A172 (cell line): Measurements from ENCODE around the gene DMRT2. TPM values are rescaled to one million over a fixed set of nuclear protein-coding genes. Genes with fewer than 3 reads are reported as not detected.
A peak's percentile ranks its signal among the peaks of the same experiment; 100 is the strongest.

ENCODE experiments used
- DNase-seq: peaks from one replicate; pipeline ENCODE4 v3.0.0-alpha.2; 2015; ENCODE audit warnings: low spot score
- total RNA-seq: library from RNA; depleted of rRNA; stranded (reverse); fragments of >200 nt; shearing (Covaris generic); gene quantifications from 2 replicates; pipeline ENCODE4 v1.2.3, GENCODE V29; 2014

Gene DMRT2
- total RNA-seq, 1 experiment from 2014 or later: not detected

DNA sequence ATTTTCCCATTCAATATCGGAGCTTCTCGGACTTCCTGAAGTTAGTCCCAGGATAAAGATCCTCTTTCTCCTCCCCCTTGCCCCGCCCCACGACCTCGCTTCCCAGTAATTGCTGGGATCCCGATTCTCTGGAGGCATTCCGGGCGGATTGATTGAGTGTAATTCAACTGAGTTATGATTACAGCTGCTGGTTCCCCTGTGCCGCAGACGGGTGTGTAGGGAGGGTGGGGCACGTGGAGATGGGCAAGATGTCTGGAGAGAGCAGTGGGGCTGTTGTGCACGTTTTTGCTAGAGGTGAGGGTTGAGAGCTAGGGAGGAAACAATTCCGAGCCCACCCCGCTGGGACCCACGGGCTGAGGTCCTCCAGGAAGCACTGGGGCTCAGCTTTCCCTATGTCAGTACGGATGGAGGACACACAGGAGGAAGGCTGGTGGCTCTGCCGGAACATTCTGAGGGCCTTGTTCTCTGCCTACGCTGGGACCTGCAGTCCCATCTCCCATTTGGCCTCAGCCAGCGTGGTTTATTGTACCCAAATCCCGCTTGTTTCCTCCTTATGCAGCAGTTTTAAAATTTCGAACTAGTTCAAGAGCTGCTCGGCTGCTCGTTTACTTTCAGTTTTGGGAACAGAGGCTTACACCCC lies 2.4 kb upstream of the DMRT2 start:
- DNase-seq: no peak

DNA sequence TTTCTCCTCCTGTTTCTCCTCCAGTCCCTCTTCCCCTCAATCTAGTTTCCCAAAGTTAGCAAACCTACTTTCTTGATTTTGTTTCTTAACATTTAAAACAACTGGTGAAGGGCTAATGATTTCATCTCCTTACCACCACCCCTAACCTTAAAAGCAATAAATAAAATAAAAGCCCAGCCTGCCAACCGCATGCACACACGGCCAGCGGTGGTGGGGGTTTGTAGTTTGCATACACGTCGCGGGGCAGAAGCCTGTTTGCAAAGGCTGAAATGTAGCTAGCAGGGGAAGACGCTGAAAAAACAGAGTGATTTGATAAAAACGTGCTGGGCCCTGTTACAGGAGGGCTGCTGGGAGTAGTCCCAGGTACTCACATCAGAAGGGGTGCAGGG lies 1.9 kb upstream of the DMRT2 start:
- no peak for DNase-seq

DNA sequence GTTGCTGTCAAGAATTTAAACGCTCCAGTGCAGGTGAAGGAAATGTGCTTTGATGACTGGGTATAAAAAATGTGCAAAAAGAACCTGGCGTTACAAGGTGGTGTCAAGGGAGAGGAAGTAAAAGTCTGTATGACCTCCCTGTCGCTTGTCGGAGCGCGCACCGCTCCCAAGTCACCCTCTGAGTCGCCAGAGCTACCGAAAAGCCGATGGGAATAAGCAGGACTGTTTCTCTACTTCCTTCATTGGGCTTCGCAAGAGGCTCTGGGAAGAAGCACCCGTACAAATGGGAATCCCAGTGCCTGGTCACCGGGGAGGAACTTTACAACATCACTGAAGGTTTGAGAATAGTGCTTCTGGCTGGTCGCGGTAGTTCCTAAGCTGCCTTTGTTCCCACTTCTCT lies 1.3 kb upstream of the DMRT2 start:
- DNase-seq: no peak

DNA sequence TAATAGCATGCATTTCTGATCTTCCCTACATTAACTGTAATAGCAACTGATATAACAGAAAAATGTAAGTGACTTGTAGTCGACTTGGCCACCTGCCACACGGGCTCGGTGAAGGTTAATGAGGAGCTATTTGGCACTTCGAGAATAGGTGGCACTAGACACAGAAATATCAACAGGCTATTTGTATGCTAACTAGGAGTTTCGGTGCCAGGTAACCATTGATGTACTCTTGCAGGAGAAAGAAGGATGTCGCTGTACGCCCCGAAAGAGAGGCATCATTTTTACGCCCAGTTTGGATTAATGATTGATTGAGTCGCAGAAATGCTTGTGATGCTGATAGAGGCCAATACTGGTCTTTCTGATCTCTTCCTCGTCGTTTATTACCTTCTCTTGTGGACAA lies 516 bp upstream of the DMRT2 start:
- no peak for DNase-seq

DNA sequence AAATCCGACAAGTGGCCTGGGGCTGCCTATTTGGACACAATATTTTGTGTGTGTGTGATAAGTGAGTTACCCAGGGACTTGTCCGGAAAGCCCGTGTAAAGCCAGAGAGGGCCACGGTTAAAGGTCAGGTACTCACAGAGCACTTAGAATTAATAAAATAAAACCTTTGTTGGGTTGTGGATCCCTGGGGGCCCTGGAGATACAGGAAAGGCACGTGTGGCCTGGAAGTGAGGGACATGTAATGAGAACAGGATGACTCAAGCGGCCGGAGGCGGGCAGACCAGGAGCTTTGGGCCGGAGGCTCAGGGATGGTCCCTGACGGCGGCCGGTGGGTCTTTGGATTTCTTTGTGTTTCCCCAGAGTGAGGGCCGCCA lies 1.0 kb downstream of the DMRT2 start:
- no peak for DNase-seq

DNA sequence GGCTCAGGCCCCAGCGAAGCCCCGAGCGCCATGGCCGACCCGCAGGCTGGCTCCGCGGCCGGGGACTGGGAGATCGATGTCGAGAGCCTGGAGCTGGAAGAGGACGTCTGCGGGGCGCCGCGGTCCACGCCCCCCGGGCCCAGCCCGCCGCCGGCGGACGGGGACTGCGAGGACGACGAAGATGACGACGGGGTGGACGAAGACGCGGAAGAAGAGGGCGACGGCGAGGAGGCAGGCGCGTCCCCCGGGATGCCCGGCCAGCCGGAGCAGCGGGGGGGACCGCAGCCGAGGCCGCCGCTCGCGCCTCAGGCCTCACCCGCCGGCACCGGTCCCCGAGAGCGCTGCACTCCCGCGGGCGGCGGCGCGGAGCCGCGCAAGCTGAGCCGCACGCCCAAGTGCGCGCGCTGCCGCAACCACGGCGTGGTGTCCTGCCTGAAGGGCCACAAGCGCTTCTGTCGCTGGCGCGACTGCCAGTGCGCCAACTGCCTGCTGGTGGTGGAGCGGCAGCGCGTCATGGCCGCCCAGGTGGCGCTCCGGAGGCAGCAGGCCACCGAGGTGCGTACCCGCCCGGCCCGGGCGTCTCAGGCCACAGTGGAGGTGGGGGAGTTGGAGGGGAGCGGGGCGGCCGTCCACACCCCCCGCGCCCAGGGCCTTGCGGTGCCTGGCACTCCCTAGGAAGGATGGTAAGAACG lies 1.6 kb downstream of the DMRT2 start:
- no peak for DNase-seq

DNA sequence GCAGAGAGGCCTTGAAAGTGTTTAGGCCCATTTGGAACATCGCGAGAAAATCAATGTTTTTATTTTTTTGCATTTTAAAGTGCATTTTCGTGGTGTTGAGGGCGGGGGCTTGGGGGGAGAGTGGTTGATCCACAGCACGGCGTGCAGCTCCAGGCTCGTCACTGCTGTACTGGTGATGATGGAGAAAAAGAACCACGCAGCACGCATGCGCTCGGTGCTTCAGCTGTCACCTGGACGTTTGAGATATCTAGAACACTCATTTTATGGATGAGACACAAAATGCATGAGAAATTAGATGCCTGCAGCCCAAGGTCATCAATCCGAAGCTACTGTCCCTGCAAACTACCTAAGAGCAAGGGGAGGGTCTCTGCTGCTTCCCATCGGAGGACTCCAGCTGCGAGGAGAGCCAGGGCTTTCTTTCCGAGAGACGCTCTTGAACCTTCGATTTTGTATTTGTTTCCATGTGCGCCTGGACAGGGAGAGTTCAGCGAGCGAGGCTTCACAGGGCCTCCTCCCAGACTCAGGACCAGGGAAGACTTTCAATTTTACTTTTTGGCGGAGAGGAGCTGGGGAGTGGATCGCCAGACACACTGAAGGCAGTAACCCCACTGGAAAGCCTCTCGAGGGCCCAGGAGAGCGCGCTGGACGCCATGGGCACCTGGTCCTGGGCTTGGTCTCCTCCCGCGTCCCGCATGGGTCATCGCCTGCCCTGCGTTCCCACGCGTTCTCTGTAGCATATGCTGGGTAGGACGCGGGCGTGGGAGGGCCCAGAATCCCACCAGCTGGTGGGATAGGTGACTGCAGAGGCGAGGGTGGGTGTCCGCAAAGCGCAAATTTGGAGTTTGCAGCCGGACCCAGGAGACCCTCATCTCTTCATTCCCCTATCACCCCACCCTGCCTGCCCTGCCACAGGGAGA lies 2.5 kb downstream of the DMRT2 start:
- DNase-seq: no peak

DNA sequence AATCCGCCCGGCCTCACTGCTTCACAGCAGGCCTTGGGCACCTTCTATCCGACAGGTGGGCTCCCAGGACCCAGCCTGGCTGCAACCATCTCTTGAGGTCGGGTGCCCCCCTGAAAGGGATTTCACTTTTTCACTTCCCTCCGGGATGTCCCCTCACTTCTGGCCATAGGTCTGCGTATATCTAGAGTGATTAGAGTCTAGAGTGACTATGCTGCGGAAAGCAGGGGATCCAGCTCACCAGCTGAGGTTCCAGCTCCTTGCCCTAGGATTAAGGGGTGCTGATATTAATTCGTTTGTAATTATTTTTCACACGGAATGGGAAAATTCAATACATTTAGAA lies 3.1 kb downstream of the DMRT2 start:
- no peak for DNase-seq

DNA sequence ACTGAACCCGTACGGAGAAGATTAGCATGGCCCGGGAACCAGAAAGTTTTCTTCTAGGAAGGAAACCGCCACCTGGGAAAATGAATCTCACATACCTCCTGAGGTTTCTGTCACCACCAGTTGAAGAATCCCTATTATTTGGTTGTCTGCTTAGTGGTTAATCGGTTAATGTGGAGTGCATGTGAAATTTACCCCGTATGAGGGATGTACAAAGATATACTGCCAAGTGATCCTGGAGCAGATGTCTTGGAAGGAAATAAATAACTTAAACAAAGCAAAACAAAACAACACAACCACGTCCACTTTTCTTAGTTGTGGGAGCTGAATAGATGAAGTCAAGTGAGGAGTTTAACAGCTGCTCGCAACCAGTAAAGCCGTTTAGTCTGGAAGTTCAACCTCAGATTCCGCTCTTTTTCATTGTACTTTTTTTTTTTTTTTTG lies 3.8 kb downstream of the DMRT2 start:
- no peak for DNase-seq

DNA sequence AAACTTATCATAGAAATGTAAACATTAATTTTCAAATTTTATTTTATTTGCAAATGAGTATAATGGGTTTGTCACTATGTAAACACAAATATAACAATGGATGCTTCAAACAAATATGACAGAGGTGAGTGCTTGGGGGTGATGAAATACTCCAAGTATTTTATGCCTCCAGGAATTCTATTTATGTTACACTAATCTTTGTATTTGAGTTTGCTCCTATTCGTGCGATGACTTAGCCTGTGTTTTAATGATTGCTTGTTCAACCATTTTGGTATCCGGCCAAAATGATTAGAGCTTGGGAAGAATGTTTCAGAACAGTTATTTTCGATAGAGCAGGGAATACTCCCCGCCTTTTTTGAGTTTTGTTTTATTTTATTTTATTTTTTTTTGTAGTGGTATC lies 5.0 kb downstream of the DMRT2 start:
- DNase-seq: peak; percentile 8

DNA sequence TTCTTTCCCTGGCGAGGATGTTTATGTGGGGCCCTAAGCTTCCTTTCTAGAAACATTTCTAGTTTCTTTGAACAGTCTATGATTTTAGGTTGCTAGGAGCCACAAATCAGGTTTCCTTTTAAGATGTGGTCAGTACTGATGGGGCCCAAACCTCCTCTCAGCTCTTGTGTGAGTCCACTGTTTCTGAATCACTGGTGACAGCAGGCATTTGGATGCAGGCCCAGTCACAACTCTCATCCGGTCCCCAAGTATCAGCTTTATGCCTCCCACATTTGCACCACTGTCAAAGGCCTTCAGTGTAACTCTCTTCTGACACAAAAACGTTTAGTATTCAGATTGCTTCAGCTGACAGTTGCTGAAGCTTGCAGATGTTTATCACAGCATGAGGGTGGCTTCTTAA lies 7.8 kb downstream of the DMRT2 start:
- DNase-seq: peak; percentile 12

DNA sequence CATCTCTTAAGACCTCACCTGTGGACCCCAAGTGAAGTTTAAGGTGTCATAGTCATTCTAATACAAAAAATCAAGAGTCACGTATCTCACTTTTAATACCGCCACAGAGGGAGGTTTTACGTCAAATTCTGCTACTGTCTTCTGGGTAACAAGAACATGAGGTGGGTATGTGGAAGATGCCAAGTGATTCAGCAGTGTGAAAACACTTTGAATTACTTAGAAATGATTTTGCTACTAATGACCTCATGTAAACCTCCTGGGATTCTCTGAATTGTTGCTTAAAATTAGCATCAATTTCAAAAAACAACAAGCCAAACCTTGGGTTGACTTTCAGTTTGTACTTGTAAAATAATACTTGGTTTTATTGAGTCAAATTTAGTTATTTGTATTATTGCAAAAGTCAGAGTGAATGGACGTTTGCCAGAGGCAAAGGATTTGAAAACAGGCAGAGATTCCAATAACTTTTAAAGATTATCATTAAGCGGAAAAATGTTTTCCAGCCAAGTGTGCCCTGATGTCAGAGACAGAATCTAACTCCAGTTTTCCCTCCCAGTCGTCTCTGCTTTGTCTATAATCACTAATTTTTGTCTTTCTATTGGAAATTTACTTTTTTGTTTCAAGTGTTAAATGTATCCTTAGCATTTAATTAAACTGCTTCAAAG lies 8.8 kb downstream of the DMRT2 start:
- no peak for DNase-seq

DNA sequence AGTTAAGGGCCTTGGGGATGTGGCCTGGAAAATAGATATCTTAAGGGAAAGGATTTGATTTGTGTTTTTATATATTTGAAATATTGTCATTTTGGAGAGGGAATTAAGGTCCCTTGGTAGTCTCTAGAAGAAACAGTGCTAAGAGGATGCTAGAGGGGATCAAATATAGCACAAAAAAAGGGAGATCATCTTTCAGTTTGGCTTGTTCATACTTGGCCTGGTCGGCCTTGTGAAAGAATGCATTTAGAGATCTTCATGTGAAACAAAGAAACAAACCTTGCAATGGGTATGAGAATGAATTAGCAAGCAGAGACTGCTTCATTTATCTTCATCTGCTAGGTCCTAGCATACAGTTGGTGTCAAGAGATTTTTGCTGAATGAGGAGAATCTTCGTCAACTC lies 15.0 kb downstream of the DMRT2 start:
- no peak for DNase-seq

DNA sequence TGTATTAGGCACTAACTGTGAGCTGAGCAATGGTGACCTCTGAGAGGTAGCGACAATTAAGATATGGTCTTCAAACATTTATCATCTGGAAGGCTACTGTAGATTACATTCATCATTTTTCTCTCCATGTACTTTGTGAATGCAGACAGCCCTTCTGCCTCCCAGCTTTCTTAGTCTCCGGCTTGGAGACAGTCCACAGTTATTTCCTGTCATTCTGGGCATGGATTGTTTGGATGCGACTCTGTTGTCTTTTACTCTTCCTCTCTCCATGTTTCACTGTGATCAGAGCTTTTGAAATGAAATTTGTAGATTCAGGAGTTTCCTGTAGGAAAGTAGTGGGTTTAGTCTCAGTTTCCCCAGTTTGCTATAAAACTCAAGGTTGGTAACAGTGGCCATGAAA lies 20.5 kb downstream of the DMRT2 start:
- DNase-seq: no peak

DNA sequence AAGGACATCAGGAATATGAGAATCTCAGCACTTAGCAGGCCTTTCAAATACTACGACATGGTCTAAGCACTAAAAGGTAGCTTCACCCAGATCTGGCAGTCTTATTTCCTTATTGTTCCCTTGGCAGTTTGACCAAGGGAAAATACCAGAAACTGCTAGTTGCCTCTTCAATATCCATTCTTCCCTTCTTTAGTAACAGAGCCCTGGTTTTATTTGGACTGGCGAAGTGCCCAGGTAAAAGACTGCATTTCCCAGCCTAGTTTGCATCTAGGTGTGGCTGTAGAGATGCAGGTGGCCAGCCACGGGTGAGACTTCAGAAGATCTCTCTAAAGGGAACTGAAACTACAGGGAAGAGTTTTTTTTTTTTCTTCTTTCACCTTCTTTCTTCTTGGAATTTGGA lies 21.6 kb downstream of the DMRT2 start:
- no peak for DNase-seq

DNA sequence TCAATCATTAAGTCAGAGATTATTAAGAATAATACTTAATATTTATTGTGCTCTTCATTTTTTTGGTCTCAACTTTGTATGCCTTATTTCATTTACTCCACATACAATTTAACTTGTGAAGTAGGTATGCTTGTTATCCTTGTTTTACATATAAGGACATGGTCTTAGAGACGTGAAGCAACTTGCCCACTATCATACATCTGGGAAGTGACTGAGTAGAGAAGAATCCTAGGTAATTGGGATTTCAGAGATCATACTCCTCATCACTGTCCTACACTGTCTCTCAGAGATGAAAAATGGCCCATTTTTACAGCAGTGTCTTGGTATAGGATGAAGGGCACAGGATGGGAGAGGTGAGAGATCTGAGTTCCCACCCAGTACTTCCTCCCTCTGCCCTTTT lies 23.3 kb downstream of the DMRT2 start:
- no peak for DNase-seq

DNA sequence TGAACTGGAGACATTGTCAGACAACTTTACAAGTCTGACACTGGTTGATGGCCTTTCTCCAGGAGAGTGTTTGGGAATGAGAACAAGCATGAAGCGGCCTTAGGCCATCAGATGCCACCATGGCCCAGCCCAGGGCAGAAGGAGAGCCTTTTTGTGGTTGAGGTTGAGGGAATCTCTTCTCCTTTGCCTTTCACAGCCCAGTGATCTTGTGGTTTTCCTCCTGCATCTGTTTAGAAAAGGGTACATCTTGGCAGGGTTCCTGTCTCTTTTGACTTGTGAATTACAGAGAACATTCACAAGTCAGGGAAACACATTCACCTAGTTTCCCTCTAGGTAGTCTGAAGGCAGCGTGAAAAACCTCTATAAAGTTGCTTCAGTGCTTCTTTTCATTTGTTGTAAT lies 27.5 kb downstream of the DMRT2 start:
- DNase-seq: no peak

DNA sequence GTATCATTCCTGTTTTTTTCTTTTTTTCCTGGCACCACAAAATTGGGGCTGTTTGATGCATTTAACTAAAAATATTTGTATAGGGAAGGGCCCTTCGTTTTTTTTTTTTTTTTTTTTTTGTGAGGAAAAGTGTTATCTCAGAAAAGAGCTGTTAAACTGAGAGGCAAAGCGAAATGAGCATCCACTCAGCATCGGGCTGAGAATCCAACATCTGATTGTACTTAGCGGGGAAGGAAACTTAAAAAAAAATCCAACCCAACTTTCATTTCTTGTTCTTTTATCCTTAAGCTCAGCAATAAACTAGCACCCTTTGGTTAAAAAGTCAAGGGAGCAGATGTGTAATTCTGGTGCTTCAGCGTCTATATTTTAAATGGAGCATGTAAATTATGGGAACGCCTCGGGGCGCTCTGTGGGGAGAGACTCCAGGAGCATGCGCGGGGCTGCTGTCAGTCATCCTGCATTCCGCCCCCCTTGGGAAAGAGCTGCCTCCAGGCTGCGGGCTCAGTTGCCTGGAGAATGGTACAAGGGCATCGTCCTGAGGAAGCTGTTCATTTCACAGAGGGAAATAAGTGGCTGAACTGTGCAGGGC lies 33.3 kb downstream of the DMRT2 start:
- peak; percentile 25 for DNase-seq

DNA sequence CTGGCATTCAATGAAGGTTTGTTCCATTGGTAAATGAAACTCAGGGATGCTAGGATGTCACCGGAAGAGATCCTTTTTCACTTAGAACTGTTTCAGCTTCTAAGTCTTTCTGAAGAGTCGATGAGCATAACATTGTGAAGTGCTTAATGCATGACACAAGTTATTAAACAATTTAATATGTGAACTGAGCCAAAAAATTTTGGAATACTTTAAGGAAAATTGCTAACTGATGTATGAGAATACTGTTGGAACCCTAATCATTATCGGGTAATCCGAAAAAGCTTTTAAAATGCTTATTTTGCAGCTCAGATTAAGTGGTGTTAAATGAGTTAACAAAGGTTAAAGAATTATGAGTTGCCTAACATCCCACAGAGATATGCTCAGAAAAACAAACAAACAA lies 34.9 kb downstream of the DMRT2 start:
- DNase-seq: no peak

DNA sequence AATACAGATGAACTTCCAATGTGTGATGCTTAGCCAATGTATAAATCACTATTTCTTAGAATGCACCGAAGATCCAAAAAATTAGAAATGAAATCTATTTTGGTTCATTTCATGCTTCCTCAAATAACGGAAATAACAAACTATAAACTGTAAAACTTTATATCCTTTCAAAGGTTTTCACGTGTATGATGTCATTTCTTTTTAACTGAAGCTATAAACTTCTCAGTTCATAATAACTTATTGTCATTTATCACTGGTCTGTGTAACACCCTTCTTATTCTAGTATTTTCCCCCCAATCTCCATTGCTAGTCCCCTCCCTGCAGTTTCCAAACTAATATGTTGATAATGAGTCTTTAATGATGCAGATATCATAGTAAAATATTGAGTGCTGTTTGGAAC lies 36.4 kb downstream of the DMRT2 start:
- no peak for DNase-seq

DNA sequence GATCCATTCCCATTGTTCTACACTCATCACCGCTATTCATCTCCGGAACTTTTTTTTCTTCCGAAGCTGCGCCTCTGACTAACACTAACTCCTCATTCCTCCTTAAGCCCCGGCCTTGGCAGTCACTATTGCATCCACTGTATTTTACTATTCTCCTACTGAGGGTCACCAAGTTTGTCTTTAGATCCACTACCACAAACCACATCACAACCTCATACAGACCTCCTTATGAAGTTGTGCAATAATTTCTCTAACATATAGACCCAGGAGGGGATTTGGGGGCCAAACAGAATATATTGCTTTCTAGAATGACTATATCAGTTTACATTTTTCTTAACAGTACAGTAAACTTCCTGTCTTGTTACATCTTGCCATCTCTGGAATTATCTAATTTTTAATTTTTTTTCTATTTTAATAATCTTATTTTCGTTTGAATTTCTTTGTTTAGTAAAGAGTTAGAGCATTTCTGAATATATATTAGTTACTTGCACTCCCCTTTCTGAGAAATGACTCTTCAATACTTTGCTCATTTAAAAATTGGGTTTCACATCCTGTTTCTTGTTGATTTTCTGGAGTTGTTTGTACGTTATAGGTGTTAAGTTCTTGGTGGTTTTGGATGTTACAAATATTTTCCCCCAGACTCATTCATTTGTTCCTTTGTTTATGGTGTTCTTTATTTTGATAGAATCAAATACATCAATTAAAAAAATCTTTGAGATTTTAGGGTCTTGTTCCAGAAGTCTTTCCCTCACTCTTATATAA lies 37.1 kb downstream of the DMRT2 start:
- DNase-seq: no peak
